NCI-H460 (cell line): Measurements from ENCODE around the gene RPL27. TPM values are rescaled to one million over a fixed set of nuclear protein-coding genes. Genes with fewer than 3 reads are reported as not detected.
"Not testable (repeated sequence)": the region's sequence is repeated elsewhere in the genome, so short reads cannot be mapped to it uniquely, and the experiment has no call there.

Source experiments
- DNase-seq: peaks from one replicate; pipeline ENCODE4 v3.0.0-alpha.2; 2016; ENCODE audit warnings: low read depth; ENCODE audit errors: extremely low read depth
- polyA plus RNA-seq: library from polyadenylated mRNA; depleted of rRNA; stranded (reverse); fragments of >200 nt; gene quantifications from 2 replicates; pipeline ENCODE4 v1.2.3, GENCODE V29; 2014; cell fraction: nucleus; rRNA removed
- total RNA-seq: library from RNA; depleted of rRNA; stranded (reverse); fragments of >200 nt; shearing (Covaris generic); gene quantifications from 2 replicates; pipeline ENCODE4 v1.2.3, GENCODE V29; 2014; rRNA removed

The RPL27 gene
- 2,857 and 2,900 TPM in 2 replicates for total RNA-seq
- polyA plus RNA-seq: 1,158 and 1,712 TPM in 2 replicates

GRCh38 chr17:42997984-42998938 is at the start of gene RPL27:
TSS of gene RPL27 (plus strand) at chr17:42998419. CDS start at chr17:42998751, 332 bp downstream.
- peak; percentile 100 for DNase-seq

- no peak for DNase-seq
Measured at GRCh38 chr17:42950044-42950783, 48.0 kb upstream of the RPL27 start.

- no peak for DNase-seq
Measured at GRCh38 chr17:42953669-42954068, 44.5 kb upstream of the RPL27 start.

- DNase-seq: peak; percentile 93
Measured at GRCh38 chr17:42964161-42964932, 33.9 kb upstream of the RPL27 start, which contains the start of gene AARSD1. TSS of gene AARSD1 (minus strand) at chr17:42964454. CDS start at chr17:42964440, 14 bp downstream.

- no peak for DNase-seq
Measured at GRCh38 chr17:42967925-42968324, 30.3 kb upstream of the RPL27 start.

GRCh38 chr17:42969001-42969581 is 29.1 kb upstream of the RPL27 start:
- DNase-seq: no peak

- no peak for DNase-seq
Measured at GRCh38 chr17:42971589-42971988, 26.6 kb upstream of the RPL27 start.

GRCh38 chr17:42973323-42973722 is 24.9 kb upstream of the RPL27 start:
- not testable (repeated sequence) for DNase-seq

GRCh38 chr17:42975265-42975664 is 23.0 kb upstream of the RPL27 start:
- no peak for DNase-seq

- not testable (repeated sequence) for DNase-seq
Measured at GRCh38 chr17:42975701-42976100, 22.5 kb upstream of the RPL27 start.

- DNase-seq: no peak
Measured at GRCh38 chr17:42979511-42980273, 18.5 kb upstream of the RPL27 start, which contains the start of gene PTGES3L. TSS of gene PTGES3L (minus strand) at chr17:42980080. CDS start at chr17:42980053, 27 bp downstream.

- DNase-seq: peak; percentile 86
Measured at GRCh38 chr17:42980274-42980765, 17.9 kb upstream of the RPL27 start, which contains the start of gene RUNDC1. TSS of gene RUNDC1 (plus strand) at chr17:42980565. CDS start at chr17:42980577, 12 bp downstream.

GRCh38 chr17:42980766-42981397 is 17.3 kb upstream of the RPL27 start:
- no peak for DNase-seq

- DNase-seq: no peak
Measured at GRCh38 chr17:42982266-42982665, 16.0 kb upstream of the RPL27 start.

GRCh38 chr17:42985225-42985624 is 13.0 kb upstream of the RPL27 start:
- no peak for DNase-seq

GRCh38 chr17:42989141-42989540 is 9.1 kb upstream of the RPL27 start:
- DNase-seq: no peak

GRCh38 chr17:42989726-42990652 is 8.2 kb upstream of the RPL27 start:
- peak; percentile 43 for DNase-seq
